Islet precursor cell (in vitro differentiated cells): ENCODE measurements around the gene CNDP2.
"Not testable (repeated sequence)": the region's sequence is repeated elsewhere in the genome, so short reads cannot be mapped to it uniquely, and the experiment has no call there.

ENCODE experiments used
- DNase-seq: peaks from one replicate; pipeline ENCODE4 v3.0.0-alpha.2; 2018

CNDP2 gene

GRCh38 chr18:74473976-74474640, 22.1 kb upstream of the CNDP2 start:
- no peak for DNase-seq

GRCh38 chr18:74476140-74476539, 20.0 kb upstream of the CNDP2 start:
- DNase-seq = peak; percentile 76

- no peak for DNase-seq
Observed at GRCh38 chr18:74477771-74478170, 18.4 kb upstream of the CNDP2 start.

DNA sequence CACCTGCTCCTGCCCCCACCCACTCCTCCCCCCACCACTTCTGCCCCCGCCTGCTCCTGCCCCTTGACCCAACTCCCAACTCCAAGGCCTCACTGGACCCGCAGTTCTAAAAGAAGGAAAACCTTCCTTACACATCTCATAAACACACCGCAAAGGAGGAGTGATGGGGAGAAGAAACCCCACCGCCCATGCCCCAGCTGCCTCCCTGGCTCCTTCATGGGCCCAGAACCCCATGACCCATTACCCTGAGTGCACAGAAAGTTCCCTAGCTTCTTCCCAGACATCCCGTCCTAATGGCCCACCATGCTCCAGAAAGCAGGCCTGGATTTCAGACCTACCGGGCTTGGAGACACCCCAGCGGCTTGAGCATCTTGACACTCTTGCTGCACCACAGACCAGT, 17.8 kb upstream of the CNDP2 start:
- DNase-seq = no peak

GRCh38 chr18:74478880-74479279, 17.3 kb upstream of the CNDP2 start:
- DNase-seq = no peak

DNA sequence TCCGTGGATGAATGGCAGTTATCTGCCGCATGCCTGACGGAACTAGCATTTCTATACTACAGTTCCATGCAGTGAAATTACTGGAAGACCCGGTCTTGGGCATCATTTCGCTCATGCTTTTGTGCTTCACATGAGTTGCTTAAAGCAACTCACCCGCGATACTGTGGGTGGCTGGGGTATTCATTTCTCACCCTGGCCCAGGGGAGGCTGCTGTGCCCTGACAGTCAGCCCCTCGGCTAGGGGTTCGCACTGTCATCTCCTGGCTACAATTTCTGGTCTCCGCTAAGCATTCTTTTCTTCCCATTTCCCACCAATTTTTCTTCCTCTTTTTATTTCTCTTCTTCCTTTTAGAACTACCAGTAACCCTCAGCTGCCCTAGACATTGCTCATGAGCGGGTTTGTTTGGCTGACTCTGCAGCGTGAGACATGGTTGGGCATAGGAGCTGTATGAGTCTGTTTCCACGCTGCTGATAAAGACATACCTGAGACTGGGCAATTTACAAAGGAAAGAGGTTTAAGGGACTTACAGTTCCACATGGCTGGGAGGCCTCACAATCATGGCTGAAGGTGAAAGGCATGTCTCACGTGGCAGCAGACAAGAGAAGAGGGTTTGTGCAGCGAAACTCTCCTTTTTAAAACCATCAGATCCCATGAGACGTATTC, 16.5 kb upstream of the CNDP2 start:
- DNase-seq = no peak

DNA sequence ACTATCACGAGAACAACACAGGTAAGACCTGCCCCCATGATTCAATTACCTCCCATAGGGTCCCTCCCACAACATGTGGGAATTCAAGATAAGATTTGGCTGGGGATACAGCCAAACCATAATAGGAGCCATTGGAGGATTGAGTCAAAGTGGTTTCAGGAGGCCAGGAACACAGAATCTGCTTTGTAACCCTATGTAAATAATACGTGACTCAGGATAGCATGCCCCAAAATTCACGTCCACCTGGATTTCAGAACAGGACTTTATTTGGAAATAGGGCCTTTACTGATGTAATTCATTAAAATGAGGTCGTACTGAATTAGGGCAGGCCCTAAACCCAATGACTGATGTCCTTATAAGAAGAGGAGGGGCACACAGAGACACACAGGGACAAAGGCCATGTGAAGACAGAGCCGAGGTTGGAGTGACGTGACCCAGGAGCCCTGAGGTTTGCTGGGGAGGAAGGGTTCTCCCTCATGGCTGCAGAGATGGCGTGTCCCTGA, 16.0 kb upstream of the CNDP2 start:
- no peak for DNase-seq

DNA sequence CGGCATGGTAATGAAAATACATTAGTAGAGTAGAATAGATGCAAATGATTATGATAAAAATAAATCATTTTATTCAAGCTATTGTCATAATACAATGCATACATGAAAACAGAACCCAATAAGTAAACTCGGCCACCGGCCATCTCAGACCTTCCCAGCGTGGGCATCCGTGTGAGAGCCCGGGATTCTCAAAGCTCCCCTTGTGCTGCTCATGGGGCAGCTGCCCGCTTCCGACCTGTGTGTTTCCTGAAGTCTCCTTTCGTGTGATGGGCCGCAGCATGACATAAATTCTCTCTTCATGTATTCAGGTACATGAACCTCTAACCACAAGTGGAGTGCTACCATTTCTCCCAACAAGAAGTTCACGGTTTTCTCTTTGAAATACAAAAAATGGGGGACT, 13.5 kb upstream of the CNDP2 start:
- DNase-seq = no peak

- no peak for DNase-seq
Observed at GRCh38 chr18:74486119-74486849, 9.9 kb upstream of the CNDP2 start.

DNA sequence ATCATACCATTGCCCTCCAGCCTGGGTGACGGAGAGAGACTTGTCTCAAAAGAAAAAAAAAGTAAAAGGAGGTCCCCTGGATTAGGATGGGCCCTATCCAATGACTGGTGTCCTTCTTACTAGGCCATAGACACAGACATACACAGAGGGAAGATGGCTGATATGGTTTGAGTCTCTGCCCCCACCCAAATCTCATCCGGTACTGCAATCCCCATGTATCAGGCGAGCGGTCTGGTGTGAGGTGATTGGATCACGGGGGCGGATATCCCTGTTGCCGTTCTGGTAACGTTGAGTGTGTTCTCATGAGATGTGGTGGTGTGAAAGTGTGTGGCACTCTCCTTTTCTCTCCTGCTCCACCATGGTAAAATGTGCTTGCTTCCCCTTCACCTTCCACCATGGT, 7.8 kb upstream of the CNDP2 start:
- DNase-seq = no peak

DNA sequence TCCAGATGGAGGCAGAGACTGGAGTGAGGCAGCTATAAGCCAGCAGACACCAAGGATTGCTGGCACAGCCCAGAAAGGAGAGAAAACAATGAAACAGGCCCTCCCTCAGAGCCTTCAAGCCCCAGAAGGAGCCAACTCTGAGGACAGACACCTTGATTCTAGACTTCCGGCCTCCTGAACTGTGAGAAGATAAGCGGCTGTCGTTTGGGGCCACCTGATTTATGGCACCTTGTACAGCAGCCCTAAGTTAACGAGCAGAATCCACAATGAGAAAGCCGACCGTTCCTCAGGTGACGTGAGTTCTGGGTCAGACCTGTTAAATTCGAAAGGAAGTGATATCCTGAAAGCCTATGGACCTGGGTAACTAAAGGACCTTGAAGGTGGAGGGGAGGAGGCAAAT, 7.3 kb upstream of the CNDP2 start:
- no peak for DNase-seq

- DNase-seq = no peak
Observed at GRCh38 chr18:74489676-74490075, 6.5 kb upstream of the CNDP2 start.

- no peak for DNase-seq
Observed at GRCh38 chr18:74492259-74492658, 3.9 kb upstream of the CNDP2 start.

- DNase-seq = peak; percentile 80
Observed at GRCh38 chr18:74493689-74494088, 2.5 kb upstream of the CNDP2 start.

DNA sequence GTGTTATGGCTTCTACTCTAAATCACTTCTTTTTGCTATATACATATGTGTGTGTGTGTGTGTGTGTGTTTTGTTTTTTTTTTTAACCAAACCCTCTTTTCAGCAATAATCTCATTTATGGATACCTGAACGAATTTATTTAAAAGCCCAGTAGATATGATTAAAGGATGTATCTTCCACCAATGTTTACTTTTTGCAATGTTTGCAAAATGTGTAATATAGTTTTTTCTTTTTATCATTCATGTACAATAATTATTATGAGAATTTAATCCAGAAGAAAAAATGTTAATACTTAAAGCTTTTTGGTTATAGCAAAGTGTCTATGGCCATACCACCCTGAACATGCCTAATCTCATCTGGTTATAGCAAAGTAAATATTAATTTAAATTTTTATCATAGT, 1.6 kb upstream of the CNDP2 start:
- no peak for DNase-seq

- peak; percentile 83 for DNase-seq
Observed at GRCh38 chr18:74496508-74497323, 553 bp downstream of the CNDP2 start.

DNA sequence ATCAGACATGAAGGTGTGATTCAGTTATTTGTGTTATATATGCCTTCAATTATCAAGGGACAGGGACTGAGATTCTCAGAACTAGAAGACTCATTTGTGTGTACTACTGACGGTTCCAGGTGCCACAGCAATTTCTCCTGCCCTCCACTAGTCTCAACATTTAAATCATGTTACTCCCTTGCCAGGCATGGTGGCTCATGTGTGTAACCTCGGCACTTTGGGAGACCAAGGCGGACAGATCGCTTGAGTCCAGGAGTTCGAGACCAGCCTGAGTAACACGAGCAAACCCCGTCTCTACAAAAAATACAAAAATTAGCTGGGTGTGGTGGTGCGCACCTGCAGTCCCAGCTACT, 1.1 kb downstream of the CNDP2 start:
- no peak for DNase-seq

DNA sequence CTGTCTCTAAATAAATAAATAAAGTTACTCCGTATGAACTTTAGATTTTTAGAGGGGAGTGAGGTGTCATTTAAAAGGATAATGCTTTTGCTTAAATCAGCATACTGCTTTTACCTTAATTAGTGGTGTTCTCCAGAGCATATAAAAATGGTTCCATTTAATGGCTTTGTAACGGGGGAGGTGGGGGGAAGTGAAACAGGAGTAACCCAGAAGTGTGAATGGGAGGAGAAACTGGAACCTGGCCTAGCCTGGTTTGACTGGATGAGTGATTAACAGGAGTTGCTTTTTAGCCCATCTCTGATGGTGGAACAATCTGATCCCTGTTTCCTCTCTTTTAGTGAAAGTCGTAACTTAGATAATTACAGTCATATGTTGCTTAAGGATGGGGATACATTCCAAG, 1.6 kb downstream of the CNDP2 start:
- peak; percentile 36 for DNase-seq

- DNase-seq = peak; percentile 57
Observed at GRCh38 chr18:74498712-74499627, 2.8 kb downstream of the CNDP2 start.

GRCh38 chr18:74499633-74500032, 3.5 kb downstream of the CNDP2 start:
- DNase-seq = peak; percentile 85

DNA sequence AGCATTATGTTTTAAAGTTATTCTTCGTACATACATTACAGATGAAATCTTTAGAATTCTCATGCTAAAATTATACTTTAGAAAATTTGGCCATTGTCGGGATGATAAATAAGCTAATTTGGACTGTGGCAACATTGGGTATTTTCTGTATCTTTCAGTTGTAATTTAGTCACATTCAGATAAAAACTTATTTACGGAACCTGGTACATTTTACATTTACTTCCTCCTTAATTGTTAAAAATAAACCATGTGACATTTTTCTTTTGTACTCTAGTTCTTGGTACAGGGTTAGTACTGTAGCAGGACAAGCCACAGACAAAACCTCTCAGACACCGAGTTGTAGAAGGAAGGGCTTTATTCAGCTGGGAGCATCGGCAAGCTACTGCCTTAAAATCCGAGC, 4.2 kb downstream of the CNDP2 start:
- no peak for DNase-seq

DNA sequence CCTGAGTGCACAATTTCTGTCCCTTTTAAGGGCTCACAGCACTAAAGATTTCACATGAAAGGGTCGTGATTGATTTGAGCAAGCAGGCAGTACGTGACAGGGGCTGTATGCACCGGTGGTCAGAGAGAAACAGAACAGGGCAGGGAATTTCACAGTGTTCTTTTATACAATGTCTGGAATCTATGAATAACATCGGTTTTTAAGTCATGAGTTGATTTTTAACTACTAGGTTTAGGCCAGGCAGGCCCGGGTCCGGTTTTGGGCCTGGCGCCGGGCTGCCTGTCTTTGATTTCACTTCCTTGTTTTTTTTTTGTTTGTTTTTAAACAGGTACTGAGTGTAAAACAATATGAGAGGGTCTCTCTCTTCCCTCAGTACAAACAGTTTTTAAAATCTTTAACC, 4.6 kb downstream of the CNDP2 start:
- not testable (repeated sequence) for DNase-seq
